HG03571 (cell line): ENCODE results near the gene PBX2.

Experiments used
- ATAC-seq: cut with Tn5 transposase; IDR thresholded peaks from one replicate; pipeline ENCODE4 v1.9.1; 2021; ENCODE audit not compliant: unreplicated experiment

PBX2 gene

DNA sequence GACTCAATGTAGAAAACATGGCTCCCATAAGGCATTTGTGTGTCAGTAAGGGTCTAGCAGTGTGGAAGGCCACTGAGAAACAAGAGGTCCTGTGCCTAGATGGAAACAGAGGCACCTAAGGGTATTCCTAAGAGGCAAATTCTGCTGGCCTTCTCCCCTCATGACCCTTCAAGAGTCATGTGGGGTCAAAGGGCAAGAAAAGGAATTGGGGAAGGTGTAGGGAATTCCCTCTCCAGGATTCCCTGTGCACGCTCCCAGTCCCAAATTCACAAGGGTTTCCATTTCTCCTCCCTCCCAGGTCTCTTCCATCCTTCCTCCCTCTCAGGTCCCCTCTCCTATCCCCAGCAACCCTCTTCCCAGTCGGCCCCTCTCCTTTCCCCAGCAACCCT lies 14.7 kb downstream of the PBX2 start:
- no peak for ATAC-seq

DNA sequence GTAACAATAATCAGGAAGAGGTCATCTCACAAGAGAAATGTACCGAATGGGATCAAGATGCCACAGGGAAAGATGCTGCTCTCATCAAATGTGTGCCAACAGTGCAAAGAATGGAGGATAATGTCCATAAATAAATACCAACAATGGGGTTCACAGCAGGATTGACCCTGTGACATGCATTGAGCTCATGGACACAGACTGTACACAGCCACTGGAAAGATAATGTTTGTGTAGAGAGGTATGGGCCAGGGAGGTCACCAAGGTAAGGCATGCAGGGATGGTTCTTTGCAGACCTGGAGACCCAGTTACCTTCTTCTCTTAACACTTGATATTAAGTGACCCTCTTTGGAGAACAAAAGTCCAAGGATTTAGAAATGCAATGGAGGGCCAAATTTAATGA lies 15.6 kb downstream of the PBX2 start:
- ATAC-seq = no peak

DNA sequence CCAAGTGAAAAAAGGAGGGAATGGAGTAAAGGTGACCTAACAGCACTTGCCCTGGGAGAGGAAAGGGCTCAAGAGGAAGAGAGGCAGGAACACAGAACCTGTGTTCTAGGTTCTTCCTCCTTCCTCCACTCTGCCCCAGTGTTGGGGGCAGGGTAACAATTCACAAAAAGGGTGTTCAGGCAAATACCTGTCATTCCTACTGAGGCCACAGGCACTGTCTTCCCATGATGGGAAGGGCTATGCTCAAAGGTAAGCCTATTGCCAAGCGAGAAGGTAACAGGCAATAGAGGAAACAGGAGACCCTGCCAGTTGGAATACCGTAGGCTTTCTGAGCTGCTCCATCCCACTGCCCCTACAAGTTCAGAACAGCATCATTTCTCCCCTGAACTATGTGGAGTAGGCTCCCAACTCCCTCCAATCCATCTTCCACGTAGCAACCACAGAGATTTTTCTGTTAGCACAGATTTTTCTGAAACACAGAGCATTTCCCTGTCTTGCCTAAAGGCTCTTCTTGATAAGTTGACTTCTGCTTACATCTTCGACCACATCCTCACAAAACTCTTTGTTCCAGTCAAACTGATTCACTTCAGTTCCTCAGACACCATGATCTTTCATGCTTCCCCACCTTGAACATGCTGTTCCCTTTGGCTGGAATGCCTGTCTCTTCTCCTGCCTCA lies 16.8 kb downstream of the PBX2 start:
- ATAC-seq = no peak

DNA sequence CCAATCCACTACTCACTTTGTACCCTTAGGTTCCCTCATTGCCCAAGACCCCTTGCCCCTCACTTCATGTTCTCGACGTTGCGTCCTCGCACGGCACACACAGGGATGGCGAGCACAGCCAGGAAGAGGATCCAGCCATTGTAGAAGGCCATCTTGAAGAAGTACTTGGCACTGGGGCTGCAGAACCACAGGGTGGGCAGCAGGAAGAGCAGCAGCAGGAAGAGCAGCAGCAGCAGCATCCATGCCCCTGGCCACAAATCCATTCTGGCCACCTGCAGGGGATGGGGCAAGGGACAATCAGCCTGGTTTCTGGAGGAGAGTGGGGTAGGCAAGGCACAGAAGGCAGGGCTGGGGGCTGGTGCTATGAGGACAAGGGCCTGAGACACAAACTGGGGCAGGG lies 18.8 kb downstream of the PBX2 start:
- ATAC-seq = no peak

DNA sequence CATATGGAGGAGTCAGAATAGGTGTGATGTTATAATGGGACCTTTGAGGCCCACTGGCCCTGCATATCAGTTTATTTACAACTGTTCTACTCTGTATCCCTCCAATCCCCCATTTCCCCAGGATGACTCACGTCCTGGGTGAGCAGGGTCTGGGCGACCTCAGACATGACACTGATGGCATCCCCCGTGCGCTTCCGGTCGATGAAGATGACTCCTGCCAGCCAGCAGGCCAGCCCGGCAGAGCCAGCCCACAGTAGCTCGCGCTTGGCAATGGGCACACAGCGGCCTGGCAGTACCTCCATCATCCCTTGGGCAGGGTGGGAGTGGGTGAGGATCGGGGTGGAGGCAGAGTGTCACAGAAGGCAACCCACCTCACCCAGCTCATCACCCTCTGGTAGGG lies 19.7 kb downstream of the PBX2 start:
- no peak for ATAC-seq

DNA sequence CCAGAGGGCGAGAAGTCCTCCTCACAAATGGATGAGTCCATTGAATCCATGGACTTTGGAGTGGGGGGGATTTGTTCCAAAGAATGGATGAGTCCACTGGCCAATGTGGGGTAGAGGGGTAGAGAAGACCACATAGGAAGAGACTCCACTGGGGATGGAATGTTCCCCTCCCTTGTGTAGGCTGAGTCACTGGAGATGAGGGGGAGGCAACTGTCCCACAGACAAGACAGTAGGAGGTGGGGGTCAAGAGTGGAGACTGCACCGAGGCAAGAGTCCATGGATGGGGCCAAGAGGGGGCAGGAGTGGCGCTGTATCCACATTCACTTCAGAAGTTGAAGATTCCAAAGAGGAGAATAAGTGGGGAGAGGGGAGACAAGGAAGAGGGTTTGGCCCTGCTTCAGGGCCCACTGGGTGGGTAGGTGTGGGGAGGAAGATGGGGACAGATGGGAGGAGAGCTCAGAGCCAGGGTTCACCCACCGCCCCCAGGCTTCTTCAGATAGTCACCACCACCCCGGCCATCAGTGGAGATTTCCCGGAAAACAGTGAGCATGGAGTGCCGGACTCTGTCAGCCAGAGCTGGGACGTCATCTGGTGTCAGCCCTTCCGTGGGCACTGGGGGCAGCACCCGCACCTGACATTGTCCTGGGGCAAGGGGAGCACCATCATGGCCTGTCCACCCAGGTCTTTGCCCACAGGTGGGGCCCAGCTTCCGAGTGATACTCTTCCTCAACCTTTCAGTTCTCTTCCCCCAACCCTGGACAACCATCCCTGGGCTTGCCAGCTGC lies 21.0 kb downstream of the PBX2 start:
- no peak for ATAC-seq

DNA sequence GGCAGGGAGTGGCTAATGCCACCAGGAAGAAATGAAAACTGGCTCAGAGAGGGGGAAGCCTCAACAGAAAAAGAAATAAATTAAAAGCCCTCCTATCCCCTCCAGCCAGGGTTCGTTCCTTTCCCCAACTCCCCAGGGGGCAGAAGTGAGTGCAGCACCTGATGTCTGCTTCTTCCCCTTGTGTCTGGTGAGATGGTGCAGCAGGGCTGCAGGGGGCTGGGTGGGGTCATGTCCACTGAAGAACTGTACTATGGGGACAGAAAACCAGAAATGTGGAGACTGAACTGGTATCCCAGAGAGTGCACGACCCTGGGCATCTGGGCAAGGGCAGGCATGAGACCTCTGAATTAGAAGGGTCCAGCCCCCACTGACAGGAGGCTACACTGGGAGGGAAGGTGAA lies 21.7 kb downstream of the PBX2 start:
- ATAC-seq = no peak

DNA sequence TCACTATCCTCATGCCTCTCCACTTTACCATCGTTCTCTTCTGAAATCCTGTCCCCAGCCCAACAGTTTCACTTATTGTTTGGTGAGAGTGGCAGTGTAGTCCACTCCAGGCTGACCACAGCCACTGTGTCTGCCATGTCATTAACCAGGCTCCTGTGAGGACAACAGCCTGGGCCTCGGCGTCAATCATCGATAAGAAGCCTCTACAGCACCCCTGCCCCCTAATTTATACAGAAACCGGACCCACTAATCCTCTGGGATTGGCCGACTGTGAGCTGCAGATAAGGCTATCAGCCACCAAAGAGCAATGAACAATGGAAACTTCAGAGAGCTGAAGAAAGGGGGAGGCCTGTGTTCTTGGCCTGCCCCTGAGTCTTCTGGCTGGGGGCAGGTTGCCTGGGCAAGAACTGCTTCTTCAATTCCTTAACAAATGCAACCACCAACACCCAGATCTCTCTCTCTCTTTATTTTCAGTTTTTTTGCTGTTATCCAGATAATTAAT lies 22.2 kb downstream of the PBX2 start:
- ATAC-seq = no peak

DNA sequence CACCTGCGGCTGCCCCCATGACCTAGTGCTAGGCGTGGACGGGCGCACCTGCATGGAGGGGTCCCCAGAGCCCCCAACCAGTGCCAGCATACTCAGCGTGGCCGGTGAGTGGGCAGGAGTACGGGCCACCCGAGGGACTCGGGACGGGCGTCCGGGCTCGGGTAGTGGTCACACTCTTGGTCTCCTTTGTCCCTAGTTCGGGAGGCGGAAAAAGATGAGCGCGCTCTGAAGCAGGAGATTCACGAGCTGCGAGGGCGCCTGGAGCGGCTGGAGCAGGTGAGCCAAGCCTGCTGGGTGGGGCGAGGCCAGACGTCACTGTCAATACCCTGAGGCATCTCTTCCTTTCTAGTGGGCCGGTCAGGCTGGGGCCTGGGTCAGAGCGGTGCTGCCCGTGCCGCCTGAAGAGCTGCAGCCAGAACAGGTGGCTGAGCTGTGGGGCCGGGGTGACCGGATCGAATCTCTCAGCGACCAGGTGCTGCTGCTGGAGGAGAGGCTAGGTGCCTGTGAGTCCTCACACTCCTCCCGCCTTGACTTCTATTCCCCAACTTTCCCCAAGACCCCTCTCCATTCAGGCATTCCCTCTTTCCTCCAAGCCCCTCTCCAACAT lies 22.7 kb downstream of the PBX2 start:
- no peak for ATAC-seq

DNA sequence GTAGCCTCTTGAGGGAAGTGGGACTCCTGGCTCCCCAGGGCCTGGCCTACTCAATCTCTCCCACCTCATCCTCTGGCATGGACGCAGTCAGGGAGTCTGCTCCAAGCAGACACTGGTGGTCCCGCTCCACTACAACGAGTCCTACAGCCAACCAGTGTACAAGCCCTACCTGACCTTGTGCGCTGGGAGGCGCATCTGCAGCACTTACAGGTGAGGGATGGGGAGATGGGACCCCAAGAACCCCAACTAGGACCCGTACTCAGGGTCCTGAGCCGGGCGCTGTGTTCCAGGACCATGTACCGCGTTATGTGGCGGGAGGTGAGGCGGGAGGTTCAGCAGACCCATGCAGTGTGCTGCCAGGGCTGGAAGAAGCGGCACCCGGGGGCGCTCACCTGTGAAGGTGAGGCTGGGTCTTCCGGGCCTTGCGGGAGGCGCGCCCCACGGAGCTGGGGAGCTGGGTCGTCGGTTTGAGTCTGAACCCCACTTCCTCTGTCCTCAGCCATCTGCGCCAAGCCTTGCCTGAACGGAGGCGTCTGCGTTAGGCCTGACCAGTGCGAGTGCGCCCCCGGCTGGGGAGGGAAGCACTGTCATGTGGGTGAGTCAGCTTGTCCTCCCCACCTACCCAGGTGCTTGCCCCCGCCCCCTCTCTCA lies 23.5 kb downstream of the PBX2 start:
- ATAC-seq = no peak

DNA sequence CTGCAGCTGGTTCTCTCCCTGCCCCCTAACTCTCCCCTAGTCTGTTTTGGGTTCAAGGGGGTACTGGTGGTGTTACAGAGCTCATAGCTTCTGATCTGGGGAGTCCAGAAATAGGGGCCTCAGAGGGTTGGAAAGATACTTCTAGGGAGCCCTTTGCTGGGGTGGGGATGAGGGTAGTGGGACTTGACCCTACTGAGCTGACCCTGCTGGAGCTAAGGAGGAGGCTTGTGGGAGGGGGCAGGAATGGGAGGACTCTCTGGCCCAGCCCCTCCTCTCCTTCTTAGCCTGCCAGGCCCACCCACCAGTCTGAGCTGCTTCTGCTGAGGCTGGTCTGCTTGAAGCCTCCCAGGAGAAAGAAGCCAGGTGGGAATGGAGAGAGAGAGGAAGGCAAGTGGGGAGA lies 25.7 kb downstream of the PBX2 start, which contains the start of gene EGFL8:
Gene EGFL8 (plus strand): TSS at position 301 of the 400 bp plus-strand sequence. CDS start 1,571 bp downstream, outside the sequence.
- ATAC-seq = no peak

DNA sequence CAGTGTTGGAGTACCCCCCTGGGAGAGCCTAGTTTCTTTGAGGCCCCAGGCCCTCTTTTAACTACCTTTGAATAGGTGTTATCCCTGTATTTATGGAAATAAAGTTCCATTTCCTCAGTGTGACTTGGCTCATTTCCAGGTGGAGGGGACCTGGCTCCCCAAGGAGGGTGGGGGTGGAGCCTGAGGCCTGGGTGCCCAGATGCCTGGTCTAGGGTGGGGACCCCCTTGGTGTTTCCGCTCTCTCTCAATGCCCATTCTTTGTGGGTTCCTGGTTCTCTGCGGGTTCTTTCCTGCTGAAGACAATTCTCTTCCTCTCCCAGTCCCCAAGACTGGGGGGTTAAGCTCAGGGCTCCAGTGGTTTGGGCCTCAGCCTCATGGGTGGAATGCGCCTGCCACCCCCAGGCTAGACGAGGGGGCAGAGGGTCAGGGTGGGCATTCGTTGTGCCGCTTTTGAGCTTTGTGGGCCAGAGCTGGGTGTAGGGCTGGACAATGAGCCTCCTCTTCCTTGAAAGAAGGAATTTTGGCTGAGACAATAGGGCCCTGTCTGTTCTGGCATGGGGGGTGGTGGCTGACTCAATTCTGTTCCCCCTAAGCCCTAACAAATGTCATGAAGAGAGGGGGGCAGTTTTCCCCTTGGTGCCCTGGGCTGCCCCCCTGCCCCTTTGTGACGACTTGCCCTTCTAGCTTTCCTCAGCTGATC lies 26.3 kb downstream of the PBX2 start:
- no peak for ATAC-seq

DNA sequence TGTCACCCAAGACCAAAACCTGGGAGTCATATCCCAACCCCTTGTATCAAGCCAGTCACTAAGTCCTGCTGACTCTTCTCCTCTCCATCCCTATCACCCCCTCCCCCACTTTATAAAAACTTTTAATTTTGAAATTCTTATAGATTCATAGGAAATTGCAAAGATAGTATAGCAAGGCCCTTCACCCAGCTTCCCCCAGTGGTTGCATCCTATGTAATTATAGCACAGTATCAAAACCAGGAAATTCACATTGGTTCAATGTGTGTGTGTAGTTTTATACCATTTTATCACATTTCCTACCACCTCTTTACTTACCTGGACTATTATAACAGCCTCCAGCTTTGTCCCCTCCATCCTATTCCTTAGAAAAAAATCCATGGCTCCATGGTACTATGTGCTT lies 31.9 kb downstream of the PBX2 start:
- no peak for ATAC-seq

DNA sequence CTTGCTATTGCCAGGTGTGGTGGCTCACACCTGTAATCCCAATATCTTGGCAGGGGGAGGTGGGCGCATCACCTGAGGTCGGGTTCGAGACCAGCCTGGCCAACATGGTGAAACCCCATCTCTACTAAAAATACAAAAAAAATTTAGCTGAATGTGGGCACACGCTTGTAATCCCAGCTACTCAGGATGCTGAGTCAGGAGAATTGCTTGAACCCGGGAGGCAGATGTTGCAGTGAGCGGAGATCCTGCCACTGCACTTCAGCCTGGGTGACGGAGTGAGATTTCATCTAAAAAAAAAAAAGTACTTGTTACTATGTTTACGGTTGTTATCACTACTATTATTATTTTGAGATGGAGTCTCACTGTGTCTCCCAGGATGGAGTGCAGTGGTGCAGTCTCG lies 33.1 kb downstream of the PBX2 start:
- no peak for ATAC-seq

DNA sequence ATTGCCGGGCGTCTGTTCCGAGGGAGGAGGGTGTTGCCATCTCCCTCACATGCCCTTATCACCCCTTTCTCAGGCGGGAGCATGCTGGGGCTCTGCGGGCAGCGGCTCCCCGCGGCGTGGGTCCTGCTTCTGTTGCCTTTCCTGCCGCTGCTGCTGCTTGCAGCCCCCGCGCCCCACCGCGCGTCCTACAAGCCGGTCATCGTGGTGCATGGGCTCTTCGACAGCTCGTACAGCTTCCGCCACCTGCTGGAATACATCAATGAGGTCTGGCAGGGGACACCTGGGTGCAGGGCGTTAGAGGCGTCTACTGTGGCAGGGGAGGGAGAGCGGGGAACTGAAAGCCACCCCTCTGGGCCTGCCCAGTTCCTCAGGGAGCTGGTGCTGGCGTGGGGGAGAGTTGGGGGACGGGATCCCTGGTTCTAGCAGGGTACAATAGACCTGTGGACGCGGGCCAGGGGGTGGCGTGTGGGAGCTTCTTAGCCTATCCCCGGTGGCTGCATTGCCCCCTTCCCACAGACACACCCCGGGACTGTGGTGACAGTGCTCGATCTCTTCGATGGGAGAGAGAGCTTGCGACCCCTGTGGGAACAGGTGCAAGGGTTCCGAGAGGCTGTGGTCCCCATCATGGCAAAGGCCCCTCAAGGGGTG lies 35.4 kb downstream of the PBX2 start:
- ATAC-seq = no peak

DNA sequence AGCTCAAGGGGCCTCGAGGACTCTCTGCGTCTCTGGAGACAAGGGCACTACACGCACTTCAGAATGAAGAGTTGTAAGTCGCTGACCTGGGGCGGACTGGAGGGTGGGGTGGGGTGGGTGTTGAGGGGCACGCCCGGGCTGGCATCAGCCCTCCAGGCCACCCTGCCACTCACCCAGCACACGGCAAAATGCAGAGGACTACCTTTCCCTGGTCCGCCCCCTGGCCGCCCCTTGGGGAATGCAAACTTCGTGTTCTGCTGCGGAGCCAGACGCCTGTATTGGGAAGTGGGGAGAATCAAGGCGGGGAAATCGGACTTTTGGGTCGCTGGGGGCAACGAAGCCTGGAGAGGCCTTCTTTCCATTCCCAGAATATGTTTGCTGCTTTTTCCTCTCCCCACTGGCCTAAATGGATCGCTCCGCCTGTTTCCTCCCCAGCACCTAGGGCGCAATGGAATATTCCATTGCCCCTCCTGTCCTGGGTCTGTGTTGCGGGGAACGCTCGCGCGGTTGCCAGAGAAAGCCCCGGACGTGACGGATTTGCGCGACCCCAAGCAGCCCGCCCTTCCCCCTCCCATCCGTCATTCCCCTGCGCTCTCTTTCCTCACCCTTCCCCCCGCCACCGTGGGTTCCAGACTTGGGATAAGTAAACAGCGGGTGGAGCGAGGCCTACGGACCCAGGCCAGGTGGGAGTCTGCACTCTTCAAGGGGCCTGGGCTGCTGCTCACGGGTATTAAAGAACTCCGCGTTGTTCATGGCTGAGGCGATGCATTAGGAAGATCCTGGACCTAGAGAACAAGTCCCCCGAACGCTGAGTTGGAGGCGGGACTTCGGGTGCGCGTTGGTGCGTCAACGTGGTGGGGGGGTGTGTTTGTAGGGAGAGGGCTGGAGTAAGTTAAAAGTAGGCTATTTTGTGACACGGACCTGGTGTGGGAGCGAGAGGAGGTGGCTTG lies 36.2 kb downstream of the PBX2 start, which contains the start of gene PPT2:
Gene PPT2 (plus strand): TSS at position 578 of the 950 bp plus-strand sequence. CDS start 454 bp downstream, outside the sequence.
- no peak for ATAC-seq

DNA sequence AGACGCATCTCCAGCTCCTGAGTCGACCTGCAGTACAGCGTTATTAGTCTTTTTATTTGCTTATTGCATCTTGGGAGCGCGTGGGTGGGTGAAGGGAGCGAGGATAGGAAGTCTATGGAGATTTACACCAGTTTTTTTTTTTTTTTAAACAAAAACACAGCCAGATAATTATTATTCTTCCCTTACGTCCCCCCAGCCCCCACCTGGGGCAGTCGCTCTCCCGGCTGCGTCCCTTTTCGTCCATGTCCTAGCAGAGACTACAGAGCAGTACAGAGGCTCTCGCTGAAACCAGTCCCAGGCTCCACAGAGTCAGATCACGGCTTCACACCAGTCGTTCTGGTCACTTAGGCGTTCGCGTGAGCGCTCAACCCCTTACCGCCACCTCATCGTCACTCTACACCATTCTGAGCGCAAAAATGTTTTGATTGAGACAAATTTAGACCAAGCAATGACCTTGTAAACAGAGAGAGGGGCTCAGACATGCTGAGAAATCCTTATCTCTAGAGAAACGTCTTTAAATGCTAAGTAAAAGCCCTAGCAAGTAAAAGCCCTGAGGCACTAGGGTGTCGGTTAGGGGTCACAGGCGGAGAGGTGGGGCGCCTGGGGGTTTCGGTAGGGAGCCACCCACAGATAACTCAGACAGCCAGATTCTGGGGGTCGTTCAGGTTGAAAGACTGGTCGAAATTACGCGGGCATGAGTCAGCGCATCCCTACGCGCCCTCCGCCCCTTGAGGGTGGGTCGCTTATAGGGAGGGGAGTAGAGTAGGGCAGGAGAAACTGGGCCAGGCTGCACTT lies 37.0 kb downstream of the PBX2 start:
- no peak for ATAC-seq
